Neural progenitor cell (in vitro differentiated cells): ENCODE data around the gene PROC.

Experiments
- CTCF ChIP-seq: fragments of 200-600 bp; sonication (generic); IDR thresholded peaks from 2 replicates; pipeline ENCODE4 v1.5.1; 2017; ENCODE audit warnings: antibody characterized with exemption, mild to moderate bottlenecking
- EZH2 ChIP-seq: fragments of 200-600 bp; sonication (generic); IDR thresholded peaks from 2 replicates; pipeline ENCODE4 v1.6.1; 2017; ENCODE audit warnings: antibody characterized with exemption, mild to moderate bottlenecking, moderate library complexity

DNA sequence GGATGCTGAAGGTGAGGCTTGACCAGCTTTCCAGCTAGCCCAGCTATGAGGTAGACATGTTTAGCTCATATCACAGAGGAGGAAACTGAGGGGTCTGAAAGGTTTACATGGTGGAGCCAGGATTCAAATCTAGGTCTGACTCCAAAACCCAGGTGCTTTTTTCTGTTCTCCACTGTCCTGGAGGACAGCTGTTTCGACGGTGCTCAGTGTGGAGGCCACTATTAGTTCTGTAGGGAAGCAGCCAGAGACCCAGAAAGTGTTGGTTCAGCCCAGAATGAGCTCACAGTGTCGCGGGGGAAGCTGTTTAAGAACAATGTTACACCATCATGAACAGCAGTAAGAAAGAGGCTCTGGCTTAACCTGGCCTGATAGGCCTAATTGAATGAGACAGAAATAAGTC, 11.1 kb downstream of the PROC start:
- TF ChIP-seq CTCF (no peak), EZH2 (no peak)
